ENCODE results near the gene MBTPS1.

The MBTPS1 gene

GRCh38 chr16:84004442-84004841, 112.3 kb downstream of the MBTPS1 start:
- Histone ChIP-seq H3K36me3 (ENCODE audit: insufficient read depth, low read length) (no peaks in the 10 kb centered on the region), H4K20me1 (ENCODE audit: insufficient read depth, low read length) (no peaks in the 10 kb centered on the region), H3K4me2 (ENCODE audit: low read length) (no peak overlapping the region), H3K9ac (ENCODE audit: low read length) (no peak overlapping the region), H3K27ac (ENCODE audit: low read depth, low read length, poor library complexity, severe bottlenecking) (no peak overlapping the region), H3K9me3 (ENCODE audit: low read length) (no peaks in the 10 kb centered on the region), H3K9me2 (ENCODE audit: low read depth, low read length) (no peaks in the 10 kb centered on the region), H2AFZ (ENCODE audit: low read length) (no peak overlapping the region), H3F3A (ENCODE audit: insufficient read depth, low read length) (no peaks in the 10 kb centered on the region), H3K4me3 (ENCODE audit: low read depth, low read length, poor library complexity, severe bottlenecking) (no peak overlapping the region), H3K4me1 (ENCODE audit: insufficient read depth, low read length, severe bottlenecking) (no peaks in the 10 kb centered on the region), H3K79me2 (ENCODE audit: insufficient read depth, low read length) (no peaks in the 10 kb centered on the region), H3K27me3 (ENCODE audit: insufficient read depth, low read length) (no peaks in the 10 kb centered on the region; the same call in 1 of the 2 replicates)
- TF ChIP-seq, protein P1, sequence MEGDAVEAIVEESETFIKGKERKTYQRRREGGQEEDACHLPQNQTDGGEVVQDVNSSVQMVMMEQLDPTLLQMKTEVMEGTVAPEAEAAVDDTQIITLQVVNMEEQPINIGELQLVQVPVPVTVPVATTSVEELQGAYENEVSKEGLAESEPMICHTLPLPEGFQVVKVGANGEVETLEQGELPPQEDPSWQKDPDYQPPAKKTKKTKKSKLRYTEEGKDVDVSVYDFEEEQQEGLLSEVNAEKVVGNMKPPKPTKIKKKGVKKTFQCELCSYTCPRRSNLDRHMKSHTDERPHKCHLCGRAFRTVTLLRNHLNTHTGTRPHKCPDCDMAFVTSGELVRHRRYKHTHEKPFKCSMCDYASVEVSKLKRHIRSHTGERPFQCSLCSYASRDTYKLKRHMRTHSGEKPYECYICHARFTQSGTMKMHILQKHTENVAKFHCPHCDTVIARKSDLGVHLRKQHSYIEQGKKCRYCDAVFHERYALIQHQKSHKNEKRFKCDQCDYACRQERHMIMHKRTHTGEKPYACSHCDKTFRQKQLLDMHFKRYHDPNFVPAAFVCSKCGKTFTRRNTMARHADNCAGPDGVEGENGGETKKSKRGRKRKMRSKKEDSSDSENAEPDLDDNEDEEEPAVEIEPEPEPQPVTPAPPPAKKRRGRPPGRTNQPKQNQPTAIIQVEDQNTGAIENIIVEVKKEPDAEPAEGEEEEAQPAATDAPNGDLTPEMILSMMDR (IDR thresholded peaks at IDR 0.05; ENCODE audit: low read length): no peak
- TF ChIP-seq EZH2 (IDR thresholded peaks at IDR 0.05; ENCODE audit: borderline replicate concordance, low read length): no peak

Measured in OCI-LY1 (cell line).